Kidney epithelial cell (primary cell): ENCODE results near the gene KAT6B. TPM values are rescaled to one million over a fixed set of nuclear protein-coding genes. Genes with fewer than 3 reads are reported as not detected.

ENCODE experiments used
- DNase-seq: peaks from one replicate; pipeline ENCODE4 v3.0.0-alpha.2; 2010; ENCODE audit warnings: low read depth
- H3K27me3 ChIP-seq: 2 replicates; pipeline ENCODE4 v1.6.0; 2011; ENCODE audit warnings: low read length; ENCODE audit not compliant: control insufficient read depth, insufficient read depth
- H3K36me3 ChIP-seq: 2 replicates; pipeline ENCODE4 v1.5.1; 2011; ENCODE audit warnings: low read length; ENCODE audit not compliant: control insufficient read depth, insufficient read depth
- H3K4me3 ChIP-seq: 2 replicates; pipeline ENCODE4 v1.5.1; 2011; ENCODE audit warnings: low read depth, mild to moderate bottlenecking, control low read depth, low read length
- total RNA-seq: library from RNA; depleted of rRNA; stranded (reverse); fragments of >200 nt; gene quantifications from 2 replicates; pipeline ENCODE4 v1.2.3, GENCODE V29; 2015
- TF ChIP-seq, protein P1 (sequence below): IDR thresholded peaks from 2 replicates; pipeline ENCODE4 v1.5.1; 2011; ENCODE audit warnings: mild to moderate bottlenecking, moderate library complexity, low read length, control low read depth, inconsistent platforms; ENCODE audit not compliant: insufficient read depth, poor library complexity, severe bottlenecking

The KAT6B gene
- total RNA-seq, 1 donor from 2014 or later = 8.0 TPM

DNA sequence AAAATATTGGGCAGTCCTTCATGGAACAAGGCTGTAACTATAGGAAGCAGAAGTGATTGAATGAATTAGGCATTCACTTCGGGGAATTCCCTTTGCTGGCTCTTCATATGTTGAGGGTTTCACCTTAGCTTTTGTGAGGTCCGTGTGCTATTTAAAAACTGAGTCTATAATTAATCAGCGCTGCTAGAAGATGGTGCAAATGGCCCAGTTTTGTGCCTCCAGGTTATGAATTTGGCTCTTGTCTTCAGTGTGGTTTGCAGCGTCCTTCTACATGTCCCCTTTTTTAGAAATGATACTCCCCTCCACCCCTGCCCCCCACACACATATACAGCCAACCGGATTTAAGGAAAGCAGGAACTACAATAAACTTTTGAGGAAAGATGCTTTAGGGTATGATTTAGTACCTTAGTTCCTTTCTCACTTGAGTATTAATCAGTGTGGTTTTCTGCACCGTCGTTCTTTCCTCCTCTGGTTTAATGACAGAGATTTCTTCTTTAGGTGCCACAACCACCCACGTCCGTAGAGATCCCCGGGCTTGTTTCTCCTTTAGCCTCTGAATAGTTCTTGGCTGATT lies 174.4 kb downstream of the KAT6B start:
- Histone ChIP-seq H3K36me3 (no peaks in the 10 kb centered on the region), H3K4me3 (no peak overlapping the region), H3K27me3 (no peaks in the 10 kb centered on the region)
- TF ChIP-seq, protein P1, sequence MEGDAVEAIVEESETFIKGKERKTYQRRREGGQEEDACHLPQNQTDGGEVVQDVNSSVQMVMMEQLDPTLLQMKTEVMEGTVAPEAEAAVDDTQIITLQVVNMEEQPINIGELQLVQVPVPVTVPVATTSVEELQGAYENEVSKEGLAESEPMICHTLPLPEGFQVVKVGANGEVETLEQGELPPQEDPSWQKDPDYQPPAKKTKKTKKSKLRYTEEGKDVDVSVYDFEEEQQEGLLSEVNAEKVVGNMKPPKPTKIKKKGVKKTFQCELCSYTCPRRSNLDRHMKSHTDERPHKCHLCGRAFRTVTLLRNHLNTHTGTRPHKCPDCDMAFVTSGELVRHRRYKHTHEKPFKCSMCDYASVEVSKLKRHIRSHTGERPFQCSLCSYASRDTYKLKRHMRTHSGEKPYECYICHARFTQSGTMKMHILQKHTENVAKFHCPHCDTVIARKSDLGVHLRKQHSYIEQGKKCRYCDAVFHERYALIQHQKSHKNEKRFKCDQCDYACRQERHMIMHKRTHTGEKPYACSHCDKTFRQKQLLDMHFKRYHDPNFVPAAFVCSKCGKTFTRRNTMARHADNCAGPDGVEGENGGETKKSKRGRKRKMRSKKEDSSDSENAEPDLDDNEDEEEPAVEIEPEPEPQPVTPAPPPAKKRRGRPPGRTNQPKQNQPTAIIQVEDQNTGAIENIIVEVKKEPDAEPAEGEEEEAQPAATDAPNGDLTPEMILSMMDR = no peak
- no peak for DNase-seq

DNA sequence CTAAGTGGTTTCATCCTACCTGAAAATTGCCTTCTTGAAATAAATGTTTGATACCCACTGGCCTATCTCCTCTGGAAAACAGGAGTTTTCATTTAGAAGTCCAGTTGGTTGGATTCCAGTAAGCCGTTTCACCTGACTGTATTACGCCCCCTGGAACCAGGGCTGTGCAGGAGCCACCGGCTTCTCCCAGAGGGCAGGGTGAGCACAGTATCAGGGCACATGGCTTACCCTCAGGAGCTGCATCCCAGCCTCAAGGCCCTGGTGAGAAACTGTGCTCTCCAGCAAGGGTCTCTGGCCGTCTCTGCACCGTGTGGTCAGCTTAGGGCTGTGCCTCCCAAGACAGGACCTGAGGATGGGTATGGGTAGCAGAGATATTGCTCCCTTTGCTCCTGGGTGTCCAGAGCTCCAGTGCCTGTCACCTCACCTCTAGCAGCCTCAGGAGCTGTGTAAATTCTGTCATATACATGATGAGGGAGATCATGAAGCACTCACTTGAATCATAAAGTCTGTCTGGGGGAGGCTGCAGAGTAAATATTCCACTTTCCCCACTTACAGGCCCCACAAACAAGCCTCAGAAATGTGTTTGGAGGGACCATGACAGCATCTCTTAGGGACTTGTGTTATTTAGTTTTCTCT lies 175.4 kb downstream of the KAT6B start:
- DNase-seq = no peak
- TF ChIP-seq, protein P1 = no peak
- H3K36me3 ChIP-seq = no peaks in the 10 kb centered on the region
- H3K4me3 ChIP-seq = no peak overlapping the region
- H3K27me3 ChIP-seq = no peaks in the 10 kb centered on the region

DNA sequence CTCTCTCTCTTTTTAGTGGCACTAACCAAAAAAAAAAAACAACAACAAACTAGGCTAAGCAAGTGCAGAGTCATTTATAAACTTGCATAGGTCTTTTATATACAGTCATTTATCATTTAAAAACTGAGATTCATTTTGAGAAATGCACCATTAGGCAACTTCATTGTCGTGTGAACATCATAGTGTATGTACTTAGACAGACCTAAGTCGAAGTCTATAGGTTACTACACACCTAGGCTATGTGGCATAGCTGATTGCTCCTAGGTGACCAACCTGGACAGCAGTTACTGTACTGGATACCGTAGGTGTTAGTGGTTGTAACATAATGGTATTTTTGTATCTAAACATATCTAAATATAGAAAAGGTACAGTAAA lies 175.9 kb downstream of the KAT6B start:
- TF ChIP-seq, protein P1 = no peak
- no peak overlapping the region for H3K4me3 ChIP-seq
- no peak for DNase-seq

DNA sequence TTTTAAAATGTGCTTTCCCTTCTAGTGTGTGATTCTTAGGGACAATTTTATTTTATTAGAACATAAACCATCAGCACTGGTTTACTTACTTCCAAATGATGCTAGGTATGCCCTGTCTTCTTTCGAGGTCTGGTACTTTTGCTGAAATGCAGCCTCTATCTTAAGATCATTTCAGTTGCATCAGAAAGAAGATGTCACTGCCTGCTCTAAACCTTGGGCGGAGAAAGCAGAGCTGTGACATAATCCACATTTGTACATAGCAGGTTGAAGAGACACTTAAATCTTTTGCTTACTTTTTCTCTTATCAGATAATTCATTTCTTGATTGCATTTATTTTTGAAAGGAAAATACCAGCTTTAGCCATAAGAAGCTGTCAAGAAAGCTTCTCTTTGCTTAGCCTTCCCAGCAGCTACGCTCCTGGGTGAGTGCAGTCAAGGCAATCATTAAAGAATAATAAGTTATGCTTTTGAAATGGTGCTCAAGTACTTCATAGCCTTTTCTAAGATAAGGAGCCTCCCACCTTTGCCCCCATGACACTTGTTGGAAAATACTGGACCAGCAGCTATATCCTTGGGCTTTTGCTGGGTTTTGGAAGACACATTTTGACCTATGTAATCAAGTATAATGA lies 176.7 kb downstream of the KAT6B start:
- no peak overlapping the region for H3K4me3 ChIP-seq
- TF ChIP-seq, protein P1 = no peak
- no peaks in the 10 kb centered on the region for H3K36me3 ChIP-seq
- no peaks in the 10 kb centered on the region for H3K27me3 ChIP-seq
- no peak for DNase-seq

More for the DNA sequence above, 175.9 kb downstream of the KAT6B start:
- H3K36me3 ChIP-seq = no peaks in the 10 kb centered on the region
- no peaks in the 10 kb centered on the region for H3K27me3 ChIP-seq

DNA sequence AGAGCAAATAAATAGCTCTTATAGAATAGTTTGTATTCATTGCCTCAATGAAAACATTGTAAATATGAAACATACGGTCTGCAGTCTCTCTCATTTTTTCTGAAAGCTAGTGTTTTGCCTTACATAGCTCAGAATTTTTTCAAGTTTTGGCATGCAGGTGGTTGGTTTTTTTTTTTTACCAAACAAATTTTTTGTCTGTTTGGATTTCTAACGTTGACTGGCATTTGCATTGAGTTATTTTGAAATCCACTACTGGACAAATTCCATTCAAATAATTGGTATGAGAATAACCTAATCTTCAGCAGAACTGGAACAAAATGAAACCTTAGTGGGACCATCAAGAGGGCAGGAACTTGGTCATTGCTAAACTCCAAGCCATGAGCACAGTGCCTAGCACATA lies 177.5 kb downstream of the KAT6B start:
- H3K4me3 ChIP-seq = no peak overlapping the region
- H3K36me3 ChIP-seq = no peaks in the 10 kb centered on the region
- no peak for DNase-seq
- no peaks in the 10 kb centered on the region for H3K27me3 ChIP-seq
- TF ChIP-seq, protein P1 = no peak

DNA sequence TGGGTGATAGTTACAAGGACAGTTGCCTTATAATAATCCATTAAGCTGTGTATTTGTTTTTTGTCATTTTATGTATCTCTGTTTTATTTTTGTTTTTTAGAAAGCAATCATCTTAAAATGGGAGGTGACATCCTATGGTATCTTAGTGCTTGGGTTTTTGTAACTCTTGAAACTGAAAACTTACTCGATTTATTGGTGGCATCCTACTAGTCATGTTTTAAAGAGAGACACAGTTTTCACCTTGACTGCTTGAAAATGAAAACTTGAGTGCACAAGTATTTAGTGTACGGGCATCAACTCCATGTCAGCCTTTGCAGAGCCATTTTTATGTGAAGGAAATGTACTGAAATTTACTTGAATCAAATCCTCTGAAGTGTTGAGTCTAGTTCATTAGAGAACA lies 181.2 kb downstream of the KAT6B start:
- TF ChIP-seq, protein P1 = no peak
- H3K4me3 ChIP-seq = no peak overlapping the region
- no peaks in the 10 kb centered on the region for H3K36me3 ChIP-seq
- H3K27me3 ChIP-seq = no peaks in the 10 kb centered on the region
- DNase-seq = no peak
